Measurements from ENCODE around the gene TAF3.

TAF3 gene

GRCh38 chr10:7881119-7881518, 62.8 kb downstream of the TAF3 start:
- DNase-seq: no peak

GRCh38 chr10:7886056-7886455, 67.8 kb downstream of the TAF3 start:
- no peak for DNase-seq

GRCh38 chr10:7887174-7887816, 69.0 kb downstream of the TAF3 start:
- DNase-seq: no peak

GRCh38 chr10:7889947-7890542, 71.7 kb downstream of the TAF3 start:
- no peak for DNase-seq

GRCh38 chr10:7890781-7891180, 72.5 kb downstream of the TAF3 start:
- DNase-seq: no peak

GRCh38 chr10:7891634-7892033, 73.3 kb downstream of the TAF3 start:
- DNase-seq: no peak

GRCh38 chr10:7892146-7892545, 73.8 kb downstream of the TAF3 start:
- no peak for DNase-seq

GRCh38 chr10:7895699-7896090, 77.4 kb downstream of the TAF3 start:
- DNase-seq: no peak

GRCh38 chr10:7896297-7896696, 78.0 kb downstream of the TAF3 start:
- DNase-seq: no peak

- no peak for DNase-seq
These were observed 83.0 kb downstream of the TAF3 start for GRCh38 chr10:7901256-7901655.

- no peak for DNase-seq
These were observed 84.1 kb downstream of the TAF3 start for GRCh38 chr10:7902413-7902812.

GRCh38 chr10:7903851-7904250, 85.5 kb downstream of the TAF3 start:
- DNase-seq: no peak

- no peak for DNase-seq
These were observed 87.8 kb downstream of the TAF3 start for GRCh38 chr10:7906128-7906527.

GRCh38 chr10:7908541-7909210, 90.4 kb downstream of the TAF3 start:
- DNase-seq: no peak

GRCh38 chr10:7913126-7913872, 95.0 kb downstream of the TAF3 start:
- DNase-seq: no peak

- no peak for DNase-seq
These were observed 97.7 kb downstream of the TAF3 start for GRCh38 chr10:7915923-7916536.

- DNase-seq: no peak
These were observed 99.4 kb downstream of the TAF3 start for GRCh38 chr10:7917736-7918135.

GRCh38 chr10:7922707-7923106, 104.4 kb downstream of the TAF3 start:
- DNase-seq: no peak

GRCh38 chr10:7928536-7928935, 110.2 kb downstream of the TAF3 start:
- no peak for DNase-seq

GRCh38 chr10:7932301-7933036, 114.2 kb downstream of the TAF3 start:
- no peak for DNase-seq

GRCh38 chr10:7933262-7933661, 115.0 kb downstream of the TAF3 start:
- no peak for DNase-seq

GRCh38 chr10:7933757-7934156, 115.5 kb downstream of the TAF3 start:
- DNase-seq: no peak

Measured in activated gamma-delta T cell treated with Interleukin-2 at 50 U/mL for 16 hours (primary cell).